Measurements from ENCODE around the gene SLC35A5. TPM values are rescaled to one million over a fixed set of nuclear protein-coding genes. Genes with fewer than 3 reads are reported as not detected.

SLC35A5 gene
- total and polyA plus RNA-seq, 2 of the 4 experiments (the other 2 are of a cell fraction) = 19.5 to 25.6 TPM

- Histone ChIP-seq H3K18ac (ENCODE audit: low read depth, low read length) (no peak overlapping the region), H3K9me1 (ENCODE audit: insufficient read depth, low read length) (no peaks in the 10 kb centered on the region; the same call in 1 of the 2 replicates), H3K56ac (ENCODE audit: extremely low read depth, insufficient read depth, low read length) (no peak overlapping the region), H2AK9ac (replicated peaks; ENCODE audit: low read depth, low read length, poor library complexity) (no peak overlapping the region), H2BK20ac (ENCODE audit: low read depth, low read length) (no peak overlapping the region), H3K23ac (ENCODE audit: low read depth, low read length) (no peak overlapping the region), H2AFZ (replicated peaks; ENCODE audit: low read length, poor library complexity) (no peak overlapping the region), H3K4me2 (ENCODE audit: low read depth, low read length) (no peak overlapping the region), H3K9me3 (ENCODE audit: control insufficient read depth, insufficient read depth, low read length) (no peaks in the 10 kb centered on the region), H3K9ac (ENCODE audit: low read depth, low read length) (no peak overlapping the region), H2AK5ac (ENCODE audit: low read depth, low read length) (no peak overlapping the region), H3K4me1 (ENCODE audit: control insufficient read depth, insufficient read depth, low read length) (peaks cover 2% of the 10 kb centered on the region; the same call in 1 of the 2 replicates), H3K27ac (ENCODE audit: insufficient read depth, low read length) (no peak overlapping the region), H2BK15ac (ENCODE audit: low read depth, low read length) (no peak overlapping the region), H4K8ac (ENCODE audit: low read depth in 2 of 2, low read length in 2 of 2) (no peak overlapping the region), H3K14ac (replicated peaks; ENCODE audit: low read depth, low read length) (no peak overlapping the region), H4K20me1 (ENCODE audit: insufficient read depth, low read length) (no peaks in the 10 kb centered on the region), H3K4me3 (ENCODE audit: insufficient read depth, low read depth, low read length) (no peak overlapping the region), H4K91ac (ENCODE audit: insufficient read depth, low read depth, low read length) (no peak overlapping the region), H3K27me3 (ENCODE audit: control insufficient read depth, insufficient read depth, low read length) (no peaks in the 10 kb centered on the region), H2BK120ac (ENCODE audit: low read depth, low read length) (no peak overlapping the region), H3K4ac (ENCODE audit: low read depth, low read length) (no peak overlapping the region), H2BK5ac (ENCODE audit: low read depth, low read length, poor library complexity, severe bottlenecking) (no peak overlapping the region), H4K5ac (ENCODE audit: low read depth, low read length) (no peak overlapping the region), H3K36me3 (ENCODE audit: control insufficient read depth, insufficient read depth, low read length) (peaks cover 4% of the 10 kb centered on the region; the same call in 1 of the 2 replicates), H3K79me1 (ENCODE audit: low read depth in 1 of 2, low read length in 2 of 2) (no peaks in the 10 kb centered on the region)
- no peak for ATAC-seq (ENCODE audit: low read depth)
- no peak for DNase-seq
- no TSS peak for BruUV-seq (replicated peaks)
- CTCF ChIA-PET = interaction anchor here (0.5 to 0.7 kb wide), 2 partner anchors 33 to 300 kb away, joined by 3 read pairs; no protein-coding TSS in a partner anchor
- no CpG with 5 or more reads among the region's 1 CpG for WGBS, 2 experiments (ENCODE audit: extremely low coverage in 2 of 2, insufficient read length in 1 of 2)
- intact Hi-C loops (cut with micrococcal nuclease) (loop anchor here (10.0 kb wide), 1 partner anchor 147 kb away; no protein-coding TSS in a partner anchor), in situ Hi-C loops (cut with MboI; ENCODE audit: low sequenced_read_pairs) (loop anchor here (10.0 kb wide), 1 partner anchor 397 kb away; no protein-coding TSS in a partner anchor), dilution Hi-C loops (cut with HindIII; ENCODE audit: low sequenced_read_pairs, unreplicated experiment) (loop anchor here (25.0 kb wide), 1 partner anchor 400 kb away; the partner anchor contains the start of genes CD200R1 and GTPBP8)
- TF ChIP-seq, protein P1, sequence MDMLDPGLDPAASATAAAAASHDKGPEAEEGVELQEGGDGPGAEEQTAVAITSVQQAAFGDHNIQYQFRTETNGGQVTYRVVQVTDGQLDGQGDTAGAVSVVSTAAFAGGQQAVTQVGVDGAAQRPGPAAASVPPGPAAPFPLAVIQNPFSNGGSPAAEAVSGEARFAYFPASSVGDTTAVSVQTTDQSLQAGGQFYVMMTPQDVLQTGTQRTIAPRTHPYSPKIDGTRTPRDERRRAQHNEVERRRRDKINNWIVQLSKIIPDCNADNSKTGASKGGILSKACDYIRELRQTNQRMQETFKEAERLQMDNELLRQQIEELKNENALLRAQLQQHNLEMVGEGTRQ (IDR thresholded peaks at IDR 0.05; ENCODE audit: low read depth, low read length) = no peak
- TF ChIP-seq ELK1 (IDR thresholded peaks at IDR 0.05; ENCODE audit: borderline replicate concordance, low read depth, low read length) (no peak), POLR2A (IDR thresholded peaks at IDR 0.05; ENCODE audit: low read depth, low read length) (no peak), RCOR1 (IDR thresholded peaks at IDR 0.05; ENCODE audit: insufficient replicate concordance, low read length) (no peak), CHD1 (IDR thresholded peaks at IDR 0.05; ENCODE audit: low read depth, low read length) (no peak), RFX5 (IDR thresholded peaks at IDR 0.05; ENCODE audit: low read depth, low read length) (no peak), MAZ (IDR thresholded peaks at IDR 0.05; ENCODE audit: borderline replicate concordance, low read depth, low read length) (no peak), CEBPB (IDR thresholded peaks at IDR 0.05; ENCODE audit: low read depth, low read length) (no peak), RAD21 (IDR thresholded peaks at IDR 0.05; ENCODE audit: low read length) (no peak), NFE2L2 (IDR thresholded peaks at IDR 0.05; ENCODE audit: low read depth, low read length) (no peak), MXI1 (IDR thresholded peaks at IDR 0.05; ENCODE audit: borderline replicate concordance, low read depth, low read length) (no peak), CTCF (conservative IDR thresholded peaks at IDR 0.05; ENCODE audit: low read depth, low read length) (no peak), MAFK (IDR thresholded peaks at IDR 0.05; ENCODE audit: low read depth, low read length) (no peak)
- POLR2A ChIA-PET (ENCODE audit: unreplicated experiment) = interaction anchor here (0.6 kb wide), 1 partner anchor 51 kb away, joined by 3 read pairs; no protein-coding TSS in a partner anchor
Observed at GRCh38 chr3:112587336-112587735, 25.5 kb downstream of the SLC35A5 start.

Data from IMR-90 (cell line).